HUES64 (cell line): Measurements from ENCODE around the gene DLD.
A peak's percentile ranks its signal among the peaks of the same experiment; 100 is the strongest.

Source experiments
- H3K27ac ChIP-seq: 2 replicates; pipeline ENCODE4 v1.7.0; 2013; ENCODE audit warnings: low read depth, low read length, inconsistent platforms
- H3K27me3 ChIP-seq: 2 replicates; pipeline ENCODE4 v1.6.1; 2013; ENCODE audit warnings: mild to moderate bottlenecking, low read length; ENCODE audit not compliant: insufficient read depth
- H3K36me3 ChIP-seq: 2 replicates; pipeline ENCODE4 v1.6.1; 2013; ENCODE audit warnings: mild to moderate bottlenecking, low read length; ENCODE audit not compliant: insufficient read depth
- H3K4me1 ChIP-seq: 2 replicates; pipeline ENCODE4 v1.6.1; 2013; ENCODE audit warnings: mild to moderate bottlenecking, low read length, moderate library complexity; ENCODE audit not compliant: insufficient read depth
- H3K4me3 ChIP-seq: 2 replicates; pipeline ENCODE4 v1.5.1; 2013; ENCODE audit warnings: mild to moderate bottlenecking, low read length, moderate library complexity
- H3K9ac ChIP-seq: 2 replicates; pipeline ENCODE4 v1.6.1; 2013; ENCODE audit warnings: mild to moderate bottlenecking, low read depth, low read length
- H3K9me3 ChIP-seq: 2 replicates; pipeline ENCODE4 v1.6.1; 2013; ENCODE audit warnings: low read depth, low read length; ENCODE audit not compliant: insufficient read depth
- WGBS: fragments of 150-250, 120-280 bp; methylation state at CpG from one replicate; pipeline ENCODE4 v1.1.7; 2013; ENCODE audit warnings: missing lambda C conversion rate; 5-methylcytosine and 5-hydroxymethylcytosine counted together

DLD gene

GRCh38 chr7:107898997-107899594, 8.1 kb downstream of the DLD start:
- no peak overlapping the region for H3K9ac ChIP-seq
- 97% methylated on average over 2 of the region's 2 CpGs for WGBS
- H3K9me3 ChIP-seq = no peaks in the 10 kb centered on the region
- no peaks in the 10 kb centered on the region for H3K27me3 ChIP-seq
- H3K4me3 ChIP-seq = no peak overlapping the region
- peaks cover 18% of the 10 kb centered on the region for H3K4me1 ChIP-seq
- H3K36me3 ChIP-seq = peaks cover 51% of the 10 kb centered on the region
- H3K27ac ChIP-seq = no peak overlapping the region

DNA sequence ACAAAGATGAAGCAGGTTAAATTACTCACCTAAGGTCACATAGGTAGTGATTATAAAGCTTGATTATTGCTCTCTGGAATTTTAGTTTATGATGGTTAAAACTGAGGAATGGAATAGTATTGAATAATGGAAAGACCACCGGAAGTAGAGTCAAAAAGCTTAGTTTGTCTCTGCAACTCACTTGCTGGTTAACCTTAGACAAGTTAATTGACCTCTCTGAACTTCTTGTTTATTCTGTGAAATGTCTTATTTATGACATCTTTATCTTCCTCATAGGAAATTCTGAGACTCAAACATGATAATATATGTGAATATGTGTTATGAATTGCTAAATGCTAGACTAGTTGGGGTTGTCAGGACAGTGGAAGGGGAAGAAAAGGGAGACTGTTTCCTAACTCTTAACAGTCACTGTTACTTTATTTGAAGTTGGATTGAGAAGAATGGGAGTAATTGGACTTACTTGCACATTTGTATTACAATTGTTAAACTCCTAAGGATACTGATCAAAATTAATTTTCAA, 9.6 kb downstream of the DLD start:
- Histone ChIP-seq H3K9me3 (no peaks in the 10 kb centered on the region), H3K4me3 (no peak overlapping the region), H3K9ac (no peak overlapping the region), H3K4me1 (peaks cover 18% of the 10 kb centered on the region), H3K36me3 (peaks cover 51% of the 10 kb centered on the region), H3K27ac (no peak overlapping the region), H3K27me3 (no peaks in the 10 kb centered on the region)
- 97% methylated on average over 1 of the region's 1 CpG for WGBS

DNA sequence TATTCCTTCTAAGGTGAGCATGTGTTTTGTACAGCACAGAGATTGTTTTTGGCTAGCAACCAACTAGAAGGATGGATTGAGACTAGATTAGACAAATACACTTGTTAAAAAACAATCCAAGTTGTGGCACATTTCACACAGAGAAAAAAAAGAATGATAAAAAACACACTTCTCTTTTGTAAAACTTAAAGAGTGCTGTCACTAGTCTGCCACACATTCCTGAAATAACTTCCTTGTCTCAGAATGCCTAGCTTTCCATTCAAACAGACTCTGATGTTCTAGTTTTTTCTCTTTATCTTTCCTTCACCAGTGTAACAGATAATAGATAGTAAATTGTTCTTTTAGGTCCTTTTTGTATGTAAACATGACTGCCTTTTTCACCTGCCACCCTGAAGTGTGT, 11.4 kb downstream of the DLD start:
- no peaks in the 10 kb centered on the region for H3K27me3 ChIP-seq
- no peaks in the 10 kb centered on the region for H3K9me3 ChIP-seq
- H3K4me1 ChIP-seq = peaks cover 18% of the 10 kb centered on the region
- no peak overlapping the region; the same call in 1 of the 2 replicates for H3K4me3 ChIP-seq
- peak overlapping the region; percentile 65; the same call in 1 of the 2 replicates for H3K27ac ChIP-seq
- peaks cover 63% of the 10 kb centered on the region for H3K36me3 ChIP-seq
- H3K9ac ChIP-seq = no peak overlapping the region

DNA sequence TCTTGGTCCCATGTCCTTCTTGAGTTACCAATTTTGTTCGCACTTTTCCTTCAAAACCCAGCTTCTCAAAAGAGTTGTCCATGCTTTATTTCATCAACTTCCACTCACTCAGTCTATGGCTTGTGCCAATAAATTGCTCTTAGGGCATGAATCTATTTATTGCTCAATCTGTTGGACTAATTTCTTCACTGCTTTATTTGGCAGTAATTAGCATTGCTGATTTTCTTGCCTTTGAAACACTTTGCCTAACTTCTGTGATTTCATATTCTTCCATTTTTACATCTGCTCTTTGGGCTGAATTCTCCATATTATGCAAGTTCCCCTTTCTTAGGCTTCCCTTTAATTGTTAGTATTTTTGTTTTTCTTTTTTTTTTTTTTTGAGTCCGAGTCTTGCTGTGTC, 16.8 kb downstream of the DLD start:
- peaks cover 2% of the 10 kb centered on the region for H3K4me1 ChIP-seq
- 98% methylated on average over 2 of the region's 2 CpGs for WGBS
- peaks cover 94% of the 10 kb centered on the region for H3K36me3 ChIP-seq
- no peaks in the 10 kb centered on the region for H3K9me3 ChIP-seq
- no peak overlapping the region for H3K27ac ChIP-seq
- no peaks in the 10 kb centered on the region for H3K27me3 ChIP-seq
- H3K4me3 ChIP-seq = no peak overlapping the region
- no peak overlapping the region for H3K9ac ChIP-seq

GRCh38 chr7:107909445-107909844, 18.5 kb downstream of the DLD start:
- no peak overlapping the region for H3K27ac ChIP-seq
- H3K9me3 ChIP-seq = no peaks in the 10 kb centered on the region
- H3K4me3 ChIP-seq = no peak overlapping the region
- H3K9ac ChIP-seq = no peak overlapping the region
- WGBS = 87% methylated on average over 1 of the region's 1 CpG
- peaks cover 79% of the 10 kb centered on the region for H3K36me3 ChIP-seq
- H3K4me1 ChIP-seq = no peaks in the 10 kb centered on the region
- H3K27me3 ChIP-seq = no peaks in the 10 kb centered on the region

- Histone ChIP-seq H3K9ac (no peak overlapping the region), H3K36me3 (peaks cover 77% of the 10 kb centered on the region), H3K27me3 (no peaks in the 10 kb centered on the region), H3K4me1 (no peaks in the 10 kb centered on the region), H3K4me3 (no peak overlapping the region), H3K27ac (no peak overlapping the region), H3K9me3 (no peaks in the 10 kb centered on the region)
- WGBS = 100% methylated on average over 1 of the region's 2 CpGs
Observed at GRCh38 chr7:107911981-107912380, 21.0 kb downstream of the DLD start.

DNA sequence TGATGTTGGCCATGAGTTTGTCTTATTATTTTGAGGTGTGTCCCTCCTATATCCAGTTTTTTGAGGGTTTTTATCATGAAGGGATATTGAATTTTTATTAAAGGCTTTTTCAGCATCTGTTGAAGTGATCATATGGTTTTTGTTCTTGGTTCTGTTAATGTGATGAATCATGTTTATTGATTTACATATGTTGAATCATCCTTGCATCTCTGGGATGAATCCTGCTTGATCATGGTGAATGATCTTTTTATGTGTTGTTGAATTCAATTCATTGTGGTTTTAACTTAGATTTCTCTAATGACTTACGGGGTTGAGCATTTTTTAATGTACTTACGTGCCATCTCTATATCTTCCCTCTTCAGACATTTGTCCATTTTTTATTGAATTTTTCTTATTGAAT, 22.9 kb downstream of the DLD start:
- H3K36me3 ChIP-seq = peaks cover 82% of the 10 kb centered on the region
- no peaks in the 10 kb centered on the region for H3K9me3 ChIP-seq
- no peak overlapping the region for H3K4me3 ChIP-seq
- H3K4me1 ChIP-seq = no peaks in the 10 kb centered on the region
- H3K27me3 ChIP-seq = no peaks in the 10 kb centered on the region
- H3K27ac ChIP-seq = no peak overlapping the region
- H3K9ac ChIP-seq = no peak overlapping the region
- no CpG with 5 or more reads among the region's 2 CpGs for WGBS

DNA sequence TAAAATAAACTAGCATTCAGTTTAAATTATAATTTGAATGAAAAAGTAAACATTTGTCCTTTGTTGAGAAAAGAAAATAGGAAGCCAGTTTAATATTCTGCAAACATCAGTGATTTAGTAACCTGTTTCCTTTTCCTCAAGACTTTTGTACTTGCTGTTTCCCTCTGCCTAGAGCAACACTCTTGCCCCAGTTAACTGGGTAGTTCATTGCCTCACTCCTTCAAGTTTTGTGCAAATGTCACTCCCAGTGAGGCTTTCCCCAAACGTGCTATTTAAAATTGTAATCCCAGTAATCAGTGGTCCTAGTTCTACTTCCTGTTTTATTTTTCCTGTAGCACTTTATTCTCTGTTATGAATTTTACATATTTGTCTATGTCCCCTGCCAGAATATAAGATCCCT, 23.8 kb downstream of the DLD start:
- Histone ChIP-seq H3K9me3 (no peaks in the 10 kb centered on the region), H3K36me3 (peaks cover 82% of the 10 kb centered on the region), H3K27me3 (no peaks in the 10 kb centered on the region), H3K4me1 (no peaks in the 10 kb centered on the region), H3K27ac (no peak overlapping the region), H3K4me3 (no peak overlapping the region), H3K9ac (no peak overlapping the region)
- WGBS = 75% methylated on average over 1 of the region's 1 CpG

DNA sequence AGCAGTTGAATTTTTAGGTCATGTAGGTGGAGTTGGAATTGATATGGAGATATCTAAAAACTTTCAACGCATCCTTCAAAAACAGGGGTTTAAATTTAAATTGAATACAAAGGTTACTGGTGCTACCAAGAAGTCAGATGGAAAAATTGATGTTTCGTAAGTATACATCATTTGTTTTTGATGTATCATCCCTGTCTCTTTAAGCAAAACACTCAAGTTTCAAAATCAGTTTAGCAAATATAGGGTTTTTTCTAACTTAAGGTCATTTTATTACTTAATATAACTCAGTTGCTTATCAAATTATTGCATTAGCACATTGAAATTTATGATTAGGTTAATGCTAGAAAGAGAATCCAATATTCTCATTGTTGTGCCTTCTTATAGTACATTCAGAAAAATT, 24.6 kb downstream of the DLD start:
- 100% methylated on average over 1 of the region's 2 CpGs for WGBS
- H3K9ac ChIP-seq = no peak overlapping the region
- no peak overlapping the region for H3K4me3 ChIP-seq
- no peaks in the 10 kb centered on the region for H3K4me1 ChIP-seq
- H3K9me3 ChIP-seq = no peaks in the 10 kb centered on the region
- no peak overlapping the region for H3K27ac ChIP-seq
- H3K27me3 ChIP-seq = no peaks in the 10 kb centered on the region
- H3K36me3 ChIP-seq = peaks cover 82% of the 10 kb centered on the region

DNA sequence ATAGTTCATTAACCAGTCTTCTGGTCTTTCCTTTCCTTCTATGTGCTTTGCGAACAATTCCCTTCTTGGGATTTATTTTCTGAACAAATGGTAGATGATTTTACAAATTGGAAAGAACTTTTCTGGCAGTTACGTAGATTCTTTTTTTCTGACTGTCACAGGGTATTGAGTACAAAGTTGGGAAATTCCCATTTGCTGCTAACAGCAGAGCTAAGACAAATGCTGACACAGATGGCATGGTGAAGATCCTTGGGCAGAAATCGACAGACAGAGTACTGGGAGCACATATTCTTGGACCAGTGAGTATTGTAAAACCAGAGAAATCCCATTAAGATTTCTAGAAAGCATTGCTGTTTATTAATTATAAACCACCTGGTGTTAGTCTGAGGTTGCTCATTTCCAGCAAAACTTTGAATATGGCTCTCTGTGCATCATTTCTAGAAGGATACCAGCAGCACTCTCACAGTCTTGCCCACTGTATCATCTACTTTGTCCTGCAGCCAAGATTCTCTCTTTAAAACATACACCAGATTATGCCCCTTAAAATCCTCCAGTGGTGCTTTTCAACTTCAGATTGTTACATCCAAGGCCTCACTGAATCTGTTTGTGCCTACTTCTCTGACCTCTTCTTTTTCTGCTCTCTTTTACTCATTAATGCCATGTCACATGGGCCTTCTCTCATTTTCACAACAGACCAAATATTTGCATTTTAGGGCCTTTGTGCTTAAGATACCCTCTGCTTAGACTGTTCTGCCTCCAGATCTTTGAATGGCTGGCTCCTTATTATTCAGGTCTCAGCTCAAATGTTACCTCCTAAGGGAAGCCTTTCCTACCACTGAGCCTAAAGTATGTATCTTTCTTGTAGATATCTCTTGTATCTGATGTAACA, 27.0 kb downstream of the DLD start:
- no peak overlapping the region for H3K27ac ChIP-seq
- H3K27me3 ChIP-seq = no peaks in the 10 kb centered on the region
- H3K9ac ChIP-seq = no peak overlapping the region
- no peak overlapping the region for H3K4me3 ChIP-seq
- 91% methylated on average over 3 of the region's 3 CpGs for WGBS
- no peaks in the 10 kb centered on the region for H3K9me3 ChIP-seq
- H3K4me1 ChIP-seq = no peaks in the 10 kb centered on the region
- peaks cover 82% of the 10 kb centered on the region for H3K36me3 ChIP-seq

- H3K9ac ChIP-seq = no peak overlapping the region
- no peaks in the 10 kb centered on the region for H3K9me3 ChIP-seq
- H3K4me1 ChIP-seq = no peaks in the 10 kb centered on the region
- H3K36me3 ChIP-seq = peaks cover 92% of the 10 kb centered on the region
- H3K27ac ChIP-seq = no peak overlapping the region
- no peaks in the 10 kb centered on the region for H3K27me3 ChIP-seq
- WGBS = no CpG with 5 or more reads among the region's 2 CpGs
- no peak overlapping the region for H3K4me3 ChIP-seq
Observed at GRCh38 chr7:107918948-107919347, 28.0 kb downstream of the DLD start.
